ENCODE measurements around the gene ZNF530.

The ZNF530 gene

GRCh38 chr19:57599761-57600383 lies at the start of gene ZNF530:
Gene ZNF530, plus strand, starts transcription at chr19:57599885. Its CDS starts 4,461 bp downstream, at chr19:57604346.
- peak; percentile 87 for DNase-seq

GRCh38 chr19:57552432-57552831 lies 47.3 kb upstream of the ZNF530 start:
- DNase-seq: no peak

- DNase-seq: no peak
Measured at GRCh38 chr19:57557659-57558058, 42.0 kb upstream of the ZNF530 start.

- DNase-seq: no peak
Measured at GRCh38 chr19:57558525-57558924, 41.2 kb upstream of the ZNF530 start.

- no peak for DNase-seq
Measured at GRCh38 chr19:57559008-57559403, 40.7 kb upstream of the ZNF530 start.

GRCh38 chr19:57559404-57560025 lies 40.2 kb upstream of the ZNF530 start, which contains the start of gene ZNF550:
Gene ZNF550, minus strand, starts transcription at chr19:57559863. Its CDS starts 181 bp downstream, at chr19:57559682.
- DNase-seq: peak; percentile 89

- no peak for DNase-seq
Measured at GRCh38 chr19:57560049-57560491, 39.6 kb upstream of the ZNF530 start.

GRCh38 chr19:57563547-57563946 lies 36.1 kb upstream of the ZNF530 start:
- no peak for DNase-seq

- no peak for DNase-seq
Measured at GRCh38 chr19:57566396-57567265, 33.1 kb upstream of the ZNF530 start.

- DNase-seq: no peak
Measured at GRCh38 chr19:57570707-57571106, 29.0 kb upstream of the ZNF530 start.

- DNase-seq: no peak
Measured at GRCh38 chr19:57572415-57572947, 27.2 kb upstream of the ZNF530 start.

- DNase-seq: no peak
Measured at GRCh38 chr19:57576661-57577060, 23.0 kb upstream of the ZNF530 start.

- DNase-seq: peak; percentile 98
Measured at GRCh38 chr19:57578487-57579205, 21.0 kb upstream of the ZNF530 start, which contains the start of gene ZNF416. Gene ZNF416, minus strand, starts transcription at chr19:57578911. Its CDS starts 207 bp downstream, at chr19:57578704.

- no peak for DNase-seq
Measured at GRCh38 chr19:57583104-57583520, 16.6 kb upstream of the ZNF530 start.

- peak; percentile 94 for DNase-seq
Measured at GRCh38 chr19:57583521-57584416, 15.9 kb upstream of the ZNF530 start, which contains the start of gene ZIK1. Gene ZIK1, plus strand, starts transcription at chr19:57584145. Its CDS starts 212 bp downstream, at chr19:57584357.

- no peak for DNase-seq
Measured at GRCh38 chr19:57587529-57587928, 12.2 kb upstream of the ZNF530 start.

- DNase-seq: no peak
Measured at GRCh38 chr19:57599377-57599760, 316 bp upstream of the ZNF530 start.

GRCh38 chr19:57606931-57607330 lies 7.2 kb downstream of the ZNF530 start:
- no peak for DNase-seq

- no peak for DNase-seq
Measured at GRCh38 chr19:57611113-57611512, 11.4 kb downstream of the ZNF530 start.

GRCh38 chr19:57613941-57614743 lies 14.5 kb downstream of the ZNF530 start, which contains the start of gene ZNF134:
Gene ZNF134, plus strand, starts transcription at chr19:57614242. Its CDS starts 5,227 bp downstream, at chr19:57619469.
- peak; percentile 92 for DNase-seq

Data from CD4-positive, alpha-beta T cell treated with Interleukin-15 for 1 hour (primary cell).